Liver (tissue), 3 donors: Measurements from ENCODE around the gene SH3GL1.

ENCODE experiments used
- ATF3 ChIP-seq: IDR thresholded peaks from 2 replicates; pipeline ENCODE4 v1.6.1; 2016; ENCODE audit warnings: antibody characterized with exemption
- CTCF ChIP-seq: fragments of 150-350 bp; IDR thresholded peaks from 2 replicates; pipeline ENCODE4 v1.5.1; 2017; ENCODE audit warnings: improper control_type of control experiment, low read depth, low read length; ENCODE audit not compliant: missing input control
- EGR1 ChIP-seq, 2 donors: IDR thresholded peaks; 2 replicates each; pipeline ENCODE4 v1.6.1; 2016 to 2018; ENCODE audit warnings: antibody characterized with exemption in 2 of 2, low read depth in 2 of 2
- FOXA1 ChIP-seq: IDR thresholded peaks from 2 replicates; pipeline ENCODE4 v1.6.1; 2016; ENCODE audit warnings: antibody characterized with exemption
- GABPA ChIP-seq, 2 donors: IDR thresholded peaks in 1 of 2; conservative IDR thresholded peaks in 1 of 2; 2 replicates each; pipeline ENCODE4 v1.6.1; 2016; ENCODE audit warnings: antibody characterized with exemption in 2 of 2, mild to moderate bottlenecking in 1 of 2, moderate library complexity in 1 of 2
- HNF4A ChIP-seq, 2 donors: conservative IDR thresholded peaks; 2 replicates each; pipeline ENCODE4 v1.6.1; 2016; ENCODE audit warnings: antibody characterized with exemption in 2 of 2, mild to moderate bottlenecking in 2 of 2
- JUND ChIP-seq, 2 donors: IDR thresholded peaks; 2 replicates each; pipeline ENCODE4 v1.6.1; 2016; ENCODE audit warnings: antibody characterized with exemption in 2 of 2
- MAX ChIP-seq: IDR thresholded peaks from 2 replicates; pipeline ENCODE4 v1.6.1; 2016; ENCODE audit warnings: antibody characterized with exemption
- RAD21 ChIP-seq, 2 donors: IDR thresholded peaks; 2 replicates each; pipeline ENCODE4 v1.6.1; 2016; ENCODE audit warnings: antibody characterized with exemption in 2 of 2, mild to moderate bottlenecking in 2 of 2
- REST ChIP-seq: IDR thresholded peaks from 2 replicates; pipeline ENCODE4 v1.6.1; 2016; ENCODE audit warnings: antibody characterized with exemption, mild to moderate bottlenecking
- TAF1 ChIP-seq: conservative IDR thresholded peaks from 2 replicates; pipeline ENCODE4 v1.6.1; 2016; ENCODE audit warnings: antibody characterized with exemption, mild to moderate bottlenecking
- YY1 ChIP-seq: IDR thresholded peaks from 2 replicates; pipeline ENCODE4 v1.6.1; 2016; ENCODE audit warnings: antibody characterized with exemption, mild to moderate bottlenecking
- donor health status: healthy.
- donor health status: healthy.

- TF ChIP-seq YY1 (no peak), TAF1 (no peak), CTCF (no peak), ATF3 (no peak), GABPA (IDR thresholded peaks at IDR 0.05 in 1 of 2, conservative IDR thresholded peaks at IDR 0.05 in 1 of 2) (no peak), RAD21 (IDR thresholded peaks at IDR 0.05) (no peak), HNF4A (conservative IDR thresholded peaks at IDR 0.05) (no peak), EGR1 (IDR thresholded peaks at IDR 0.05; ENCODE audit: low read depth in 2 of 2) (no peak), MAX (no peak), REST (no peak), JUND (IDR thresholded peaks at IDR 0.05) (no peak), FOXA1 (no peak)
Observed at GRCh38 chr19:4347521-4347920, 52.8 kb downstream of the SH3GL1 start.
